Urothelium cell line (cell line): Measurements from ENCODE around the gene PRR3.

ENCODE experiments used
- DNase-seq: peaks from one replicate; pipeline ENCODE4 v3.0.0; 2011; ENCODE audit warnings: low spot score, mixed read lengths
- FAIRE-seq: peaks from 2 replicates; lab custom pipeline; 2011; peaks lifted over from hg19 to GRCh38; lab: Jason Lieb, UNC

The PRR3 gene

GRCh38 chr6:30533460-30534294, 23.4 kb upstream of the PRR3 start:
- DNase-seq (no peak), FAIRE-seq (no peak)

DNA sequence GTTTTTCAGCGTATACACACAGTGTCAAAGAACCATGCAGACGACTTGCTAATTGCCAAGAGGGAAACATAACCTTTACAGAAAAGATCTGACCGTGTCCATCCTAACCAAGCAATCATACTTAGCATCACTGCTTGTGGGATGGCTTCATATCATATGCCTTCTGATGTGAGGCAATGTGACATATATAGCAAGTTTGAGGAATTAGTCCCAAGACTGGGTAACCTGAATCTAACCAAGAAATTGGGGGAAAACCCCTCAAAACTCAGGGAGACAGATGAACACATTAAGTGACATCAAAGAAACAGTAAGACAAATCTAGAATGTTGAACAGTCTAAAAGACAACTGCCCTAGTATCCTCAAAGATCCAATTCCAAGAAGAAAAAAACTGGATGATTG, 19.2 kb upstream of the PRR3 start:
- FAIRE-seq, result no peak
- no peak for DNase-seq

DNA sequence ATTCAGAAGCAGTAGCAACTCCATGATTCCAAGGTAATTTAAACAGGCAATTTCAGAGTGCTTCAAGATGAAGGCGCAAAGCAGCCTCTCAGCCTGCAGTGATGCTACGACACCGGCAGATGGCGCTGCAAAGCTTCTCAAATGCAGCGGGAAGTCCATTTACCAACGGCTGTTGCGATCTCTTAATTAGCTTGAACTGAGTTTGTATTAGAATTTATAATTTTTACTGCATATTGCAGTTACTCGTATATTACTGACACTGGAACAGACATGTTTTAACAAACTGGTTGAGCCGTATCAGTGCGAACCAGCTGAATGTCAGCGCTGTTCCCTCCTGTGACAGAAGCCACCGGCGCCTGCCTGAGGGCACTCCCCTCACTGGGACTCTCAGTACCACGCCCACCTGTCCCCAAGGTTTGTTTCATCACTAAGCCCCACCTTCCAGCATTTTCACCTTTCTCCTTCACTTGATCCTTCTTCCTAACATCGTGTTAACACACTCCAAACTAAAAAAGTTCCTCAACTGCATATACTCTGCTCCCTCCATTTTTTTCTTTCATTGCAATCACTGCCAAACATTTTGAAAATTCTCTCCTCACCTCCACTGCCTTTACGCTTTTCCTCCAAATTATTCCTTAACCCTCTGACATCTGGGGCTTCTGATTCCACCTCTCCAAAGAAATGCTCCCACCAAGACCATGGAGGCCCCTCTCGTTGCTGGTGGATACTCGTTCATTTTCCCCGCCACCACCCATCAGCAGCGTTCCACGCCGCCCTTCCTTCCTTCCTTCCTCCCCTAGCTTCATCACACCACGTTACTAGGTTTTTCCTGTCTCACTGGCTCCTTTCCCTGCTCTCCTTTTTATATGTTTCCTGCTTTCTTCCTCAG, 15.3 kb upstream of the PRR3 start:
- DNase-seq, result peak; percentile 75

GRCh38 chr6:30542404-30542725, 14.7 kb upstream of the PRR3 start:
- DNase-seq, result no peak
- FAIRE-seq, result no peak

More for the DNA sequence above, 15.3 kb upstream of the PRR3 start:
- peak; percentile 20 for FAIRE-seq

DNA sequence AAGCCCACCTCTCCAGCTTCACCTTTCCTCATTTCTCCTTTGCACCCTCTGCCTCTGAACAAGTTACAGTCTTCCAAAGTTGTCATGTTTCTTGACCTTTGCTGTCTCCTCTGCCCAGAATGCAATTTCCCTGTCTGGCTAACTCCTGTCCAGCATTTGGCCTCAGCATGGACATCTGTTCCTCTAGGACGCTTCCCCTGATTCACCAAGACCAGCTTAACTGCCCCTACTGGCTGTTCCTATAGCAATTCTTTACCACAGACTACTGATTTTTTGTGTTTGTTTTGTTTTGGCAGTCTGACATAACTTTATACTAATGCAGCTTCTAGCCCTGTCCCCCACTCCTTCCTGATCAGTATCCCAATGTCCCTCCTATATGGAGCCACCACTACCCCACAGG, 14.2 kb upstream of the PRR3 start:
- DNase-seq (no peak), FAIRE-seq (no peak)

- FAIRE-seq (no peak), DNase-seq (no peak)
Observed at GRCh38 chr6:30543821-30544220, 13.3 kb upstream of the PRR3 start.

- no peak for FAIRE-seq
- DNase-seq, result peak; percentile 67
Observed at GRCh38 chr6:30544666-30545272, 12.3 kb upstream of the PRR3 start.

DNA sequence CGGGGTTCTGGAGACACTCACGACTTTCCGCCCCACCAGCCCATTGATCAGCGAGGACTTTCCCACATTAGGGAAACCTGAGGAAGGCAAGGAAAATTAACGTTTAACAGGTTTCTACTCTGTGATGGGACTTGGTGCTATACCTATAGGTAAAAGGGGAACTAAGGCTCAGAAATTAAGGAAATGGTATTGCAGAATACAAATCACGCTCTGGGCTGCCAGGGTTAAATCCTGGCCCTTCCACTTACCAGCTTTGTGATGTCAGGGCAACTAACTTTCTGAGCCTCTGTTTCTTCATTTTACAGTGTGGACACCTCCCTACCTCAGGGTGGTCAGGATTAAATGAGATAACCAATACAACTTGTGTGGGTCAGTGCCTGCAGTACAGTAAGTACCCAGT, 9.6 kb upstream of the PRR3 start:
- no peak for DNase-seq
- no peak for FAIRE-seq

GRCh38 chr6:30548375-30548774, 8.7 kb upstream of the PRR3 start:
- no peak for DNase-seq
- no peak for FAIRE-seq

DNA sequence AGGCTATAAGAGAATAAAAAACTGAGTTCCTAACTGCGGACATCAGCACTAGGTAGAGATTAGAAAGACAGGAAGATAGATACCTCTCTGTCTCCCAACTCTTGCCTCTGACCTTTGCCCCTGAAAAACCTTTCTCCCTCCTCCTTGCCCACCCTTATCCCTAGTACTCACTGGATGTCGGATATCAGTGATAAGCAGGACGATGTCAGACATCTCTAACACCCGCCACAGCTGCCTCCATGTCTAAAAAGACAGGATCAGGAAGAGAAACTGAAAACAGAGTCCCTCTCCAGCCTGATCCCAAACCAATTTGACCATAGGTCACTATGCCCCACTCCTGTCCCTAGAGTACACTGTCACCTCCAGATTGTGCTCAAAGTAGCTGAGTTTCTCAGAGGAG, 2.7 kb upstream of the PRR3 start:
- no peak for DNase-seq
- no peak for FAIRE-seq

GRCh38 chr6:30554962-30555815, 1.9 kb upstream of the PRR3 start:
- peak; percentile 25 for DNase-seq

DNA sequence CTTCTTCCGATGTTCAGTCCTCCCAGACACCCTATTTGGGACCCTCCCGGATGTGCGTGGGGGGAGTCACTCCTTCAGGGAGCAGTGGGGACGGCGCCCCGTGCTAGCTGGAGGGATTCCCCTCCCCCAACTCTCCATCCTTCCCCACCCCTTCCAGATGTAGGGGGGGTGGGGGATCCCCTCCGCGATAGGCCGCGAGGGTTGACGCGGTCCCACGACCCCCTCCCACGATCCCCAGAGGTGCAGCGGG, 1.4 kb upstream of the PRR3 start:
- no peak for DNase-seq
- FAIRE-seq, result no peak

More at GRCh38 chr6:30554962-30555815, 1.9 kb upstream of the PRR3 start:
- FAIRE-seq, result no peak

- DNase-seq (peak; percentile 93), FAIRE-seq (peak; percentile 30)
Observed at GRCh38 chr6:30556066-30556905, 809 bp upstream of the PRR3 start, which contains the start of gene GNL1. GNL1 (minus strand) TSS chr6:30556489; CDS start chr6:30556203, 286 bp downstream.

DNA sequence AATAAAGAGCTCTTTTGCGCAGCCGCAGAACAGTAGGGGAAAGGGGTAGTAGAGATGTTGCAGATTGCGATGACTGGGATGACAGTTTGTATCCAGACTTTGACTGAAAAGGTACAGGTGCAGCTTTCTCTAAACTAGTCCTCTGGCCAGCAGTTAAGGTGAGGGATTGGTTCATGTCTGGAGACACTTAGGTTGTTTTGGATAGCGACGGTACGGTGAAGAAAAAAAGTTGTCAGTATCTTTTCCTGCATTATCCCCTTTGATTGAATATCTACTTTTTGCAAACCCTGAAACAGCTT, 537 bp downstream of the PRR3 start:
- FAIRE-seq (no peak), DNase-seq (no peak)

GRCh38 chr6:30560930-30561329, 3.8 kb downstream of the PRR3 start:
- DNase-seq (no peak), FAIRE-seq (no peak)

DNA sequence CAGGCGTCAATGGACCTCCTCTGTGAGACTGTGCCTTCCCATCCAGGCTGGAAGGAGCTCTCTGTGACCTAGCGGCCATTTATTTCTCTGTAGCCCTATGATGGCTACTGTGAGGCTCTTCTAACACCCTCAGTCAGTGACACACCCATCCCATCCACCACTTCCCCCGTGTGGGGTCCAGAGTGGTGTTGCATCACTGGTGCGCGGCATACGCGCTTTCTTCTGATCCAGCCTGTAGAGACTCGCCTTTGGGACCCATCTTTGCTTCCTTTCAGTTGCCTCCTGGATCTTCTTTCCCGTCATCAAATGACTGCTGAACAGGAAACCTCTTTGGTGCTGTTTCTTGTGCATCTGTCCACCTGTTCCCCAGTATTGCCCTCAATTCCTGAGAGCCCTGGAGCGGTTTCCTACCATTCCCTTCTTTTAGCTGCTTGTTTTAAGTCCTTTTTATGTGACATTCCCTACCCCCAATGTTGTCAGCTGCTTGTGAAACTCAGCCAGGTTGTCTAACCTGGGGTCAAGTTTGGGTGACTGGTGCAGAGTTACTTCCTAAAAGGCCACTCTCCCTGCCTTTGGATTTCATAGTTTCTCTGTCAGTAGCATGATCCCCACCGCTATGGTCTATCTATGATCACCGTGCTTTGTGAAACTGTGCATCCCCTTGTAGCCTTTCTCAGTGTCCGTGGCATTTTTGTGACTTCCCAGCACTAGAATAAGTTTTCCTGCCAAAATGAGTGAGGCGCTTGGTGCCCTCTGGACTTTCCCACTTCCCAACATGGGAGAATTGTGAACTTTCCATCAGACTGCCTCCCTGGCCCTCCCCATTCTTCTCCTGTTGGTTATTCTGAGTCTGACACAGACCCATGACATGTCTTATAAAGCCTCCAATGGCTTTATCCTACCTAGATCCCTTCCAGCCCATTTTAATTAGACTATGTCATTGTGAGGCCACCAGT, 5.7 kb downstream of the PRR3 start:
- no peak for FAIRE-seq
- no peak for DNase-seq

DNA sequence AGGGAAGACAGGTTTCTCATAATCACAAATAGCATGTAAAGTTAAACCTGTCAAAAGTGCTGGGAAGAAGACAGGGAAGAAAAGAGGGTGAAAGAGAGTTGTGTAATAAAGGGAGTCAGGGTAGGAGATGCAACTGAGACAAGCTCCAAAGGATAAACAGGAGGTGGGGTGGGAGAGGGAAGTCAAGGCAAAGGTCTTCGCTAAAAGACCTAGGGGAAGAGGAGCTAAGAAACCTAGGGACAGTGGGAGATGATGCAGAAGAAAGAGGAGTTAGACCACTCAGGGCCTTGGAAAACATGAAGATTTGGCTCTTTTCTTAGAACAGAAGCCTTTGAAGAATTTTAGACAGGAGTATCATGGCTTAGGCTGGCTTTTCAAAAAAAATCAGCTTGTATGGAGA, 7.0 kb downstream of the PRR3 start:
- FAIRE-seq (no peak), DNase-seq (no peak)

DNA sequence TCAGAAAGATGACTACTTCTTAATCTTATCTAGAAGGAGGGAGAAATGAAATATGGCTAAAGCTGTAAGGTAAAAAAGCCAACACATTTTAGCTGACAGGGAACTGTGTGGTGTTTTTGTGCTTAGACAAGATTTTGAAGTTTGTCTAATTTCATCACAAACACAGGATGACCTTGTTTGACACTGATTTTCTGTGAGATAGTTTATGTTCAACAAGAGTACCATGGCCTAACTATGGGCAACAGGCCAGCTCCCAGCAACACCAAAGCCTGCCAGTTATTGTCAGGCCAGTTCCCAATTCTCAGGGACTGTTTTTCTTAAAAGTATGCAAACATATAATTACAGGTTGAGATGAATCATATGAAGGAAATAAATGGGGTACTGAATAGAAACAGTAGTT, 8.7 kb downstream of the PRR3 start:
- DNase-seq (no peak), FAIRE-seq (no peak)

- FAIRE-seq, result no peak
Observed at GRCh38 chr6:30568245-30568644, 11.2 kb downstream of the PRR3 start.

More at GRCh38 chr6:30568245-30568644, 11.2 kb downstream of the PRR3 start:
- DNase-seq, result no peak
